Suppressor macrophage (primary cell): ENCODE measurements around the gene TPTE2.
"Not testable (repeated sequence)": the region's sequence is repeated elsewhere in the genome, so short reads cannot be mapped to it uniquely, and the experiment has no call there.

Experiments
- DNase-seq, 4 experiments: peaks; one replicate each; pipeline ENCODE4 v3.0.0-alpha.2; 2020 to 2022

Gene TPTE2

GRCh38 chr13:19567820-19568534 is 6.6 kb upstream of the TPTE2 start:
- no peak for DNase-seq

GRCh38 chr13:19561585-19561984 is 253 bp upstream of the TPTE2 start:
- DNase-seq: no peak

- not testable (repeated sequence) for DNase-seq
These were observed 660 bp downstream of the TPTE2 start for GRCh38 chr13:19560672-19561071.

GRCh38 chr13:19559739-19560138 is 1.6 kb downstream of the TPTE2 start:
- not testable (repeated sequence) for DNase-seq

- DNase-seq: not testable (repeated sequence)
These were observed 4.0 kb downstream of the TPTE2 start for GRCh38 chr13:19557287-19557686.

GRCh38 chr13:19549245-19549644 is 12.1 kb downstream of the TPTE2 start:
- DNase-seq: not testable (repeated sequence)

GRCh38 chr13:19525634-19526033 is 35.7 kb downstream of the TPTE2 start:
- DNase-seq: not testable (repeated sequence)

- no peak for DNase-seq
These were observed 42.3 kb downstream of the TPTE2 start for GRCh38 chr13:19519049-19519448.

- peak in 1 of 4 experiments; percentile 0 for DNase-seq
These were observed 53.7 kb downstream of the TPTE2 start for GRCh38 chr13:19507623-19508022.

- DNase-seq: not testable (repeated sequence)
These were observed 101.2 kb downstream of the TPTE2 start for GRCh38 chr13:19460126-19460525.

- peak; percentile 7 to 38 (median 18) for DNase-seq
These were observed 122.2 kb downstream of the TPTE2 start for GRCh38 chr13:19439056-19439686.

GRCh38 chr13:19437780-19438179 is 123.6 kb downstream of the TPTE2 start:
- DNase-seq: not testable (repeated sequence)

GRCh38 chr13:19422236-19422635 is 139.1 kb downstream of the TPTE2 start:
- peak in 1 of 4 experiments; percentile 0 for DNase-seq

- not testable (repeated sequence) for DNase-seq
These were observed 148.8 kb downstream of the TPTE2 start for GRCh38 chr13:19412494-19412893.

GRCh38 chr13:19382746-19383511 is 178.4 kb downstream of the TPTE2 start:
- not testable (repeated sequence) for DNase-seq

- no peak for DNase-seq
These were observed 179.2 kb downstream of the TPTE2 start for GRCh38 chr13:19382111-19382510.
